GM06990 (cell line): ENCODE measurements around the gene INO80C.
A peak's percentile ranks its signal among the peaks of the same experiment; 100 is the strongest.

Experiments used
- DNase-seq: peaks from one replicate; pipeline ENCODE4 v3.0.0-alpha.2; 2011; ENCODE audit not compliant: insufficient read length; ENCODE audit errors: extremely low read depth
- H3K27me3 ChIP-seq: replicated peaks from 2 replicates; pipeline ENCODE4 v1.6.0; 2011; ENCODE audit warnings: low read length; ENCODE audit not compliant: control insufficient read depth, insufficient read depth
- H3K36me3 ChIP-seq: 2 replicates; pipeline ENCODE4 v1.5.1; 2011; ENCODE audit warnings: low read length; ENCODE audit not compliant: control insufficient read depth, insufficient read depth
- H3K4me3 ChIP-seq: replicated peaks from 2 replicates; pipeline ENCODE4 v1.5.1; 2011; ENCODE audit warnings: low read depth, mild to moderate bottlenecking, control low read depth, low read length
- TF ChIP-seq, protein P1 (sequence below): IDR thresholded peaks from 2 replicates; pipeline ENCODE4 v1.5.1; 2011; ENCODE audit warnings: low read length, control low read depth, mild to moderate bottlenecking, inconsistent platforms; ENCODE audit not compliant: insufficient read depth, poor library complexity, severe bottlenecking

Gene INO80C

DNA sequence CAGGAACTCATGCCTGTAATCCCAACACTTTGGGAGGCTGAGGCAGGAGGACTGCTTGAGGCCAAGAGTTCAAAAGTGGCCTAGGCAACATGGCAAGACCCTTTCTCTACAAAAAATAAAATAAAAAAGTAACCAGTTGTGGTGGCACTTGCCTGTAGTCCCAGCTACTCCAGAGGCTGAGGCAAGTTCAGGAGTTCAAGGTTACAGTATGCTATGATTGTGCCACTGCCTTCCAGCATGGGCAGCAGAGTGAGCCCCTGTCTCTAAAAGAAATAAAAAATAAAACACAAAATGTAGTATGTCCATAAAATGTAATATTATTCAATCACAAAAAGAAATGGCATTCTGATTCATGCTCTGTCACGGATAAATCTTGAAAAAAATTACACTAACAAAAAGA, 11.9 kb downstream of the INO80C start:
- Histone ChIP-seq H3K4me3 (no peak overlapping the region), H3K27me3 (no peaks in the 10 kb centered on the region), H3K36me3 (no peaks in the 10 kb centered on the region)
- TF ChIP-seq, protein P1, sequence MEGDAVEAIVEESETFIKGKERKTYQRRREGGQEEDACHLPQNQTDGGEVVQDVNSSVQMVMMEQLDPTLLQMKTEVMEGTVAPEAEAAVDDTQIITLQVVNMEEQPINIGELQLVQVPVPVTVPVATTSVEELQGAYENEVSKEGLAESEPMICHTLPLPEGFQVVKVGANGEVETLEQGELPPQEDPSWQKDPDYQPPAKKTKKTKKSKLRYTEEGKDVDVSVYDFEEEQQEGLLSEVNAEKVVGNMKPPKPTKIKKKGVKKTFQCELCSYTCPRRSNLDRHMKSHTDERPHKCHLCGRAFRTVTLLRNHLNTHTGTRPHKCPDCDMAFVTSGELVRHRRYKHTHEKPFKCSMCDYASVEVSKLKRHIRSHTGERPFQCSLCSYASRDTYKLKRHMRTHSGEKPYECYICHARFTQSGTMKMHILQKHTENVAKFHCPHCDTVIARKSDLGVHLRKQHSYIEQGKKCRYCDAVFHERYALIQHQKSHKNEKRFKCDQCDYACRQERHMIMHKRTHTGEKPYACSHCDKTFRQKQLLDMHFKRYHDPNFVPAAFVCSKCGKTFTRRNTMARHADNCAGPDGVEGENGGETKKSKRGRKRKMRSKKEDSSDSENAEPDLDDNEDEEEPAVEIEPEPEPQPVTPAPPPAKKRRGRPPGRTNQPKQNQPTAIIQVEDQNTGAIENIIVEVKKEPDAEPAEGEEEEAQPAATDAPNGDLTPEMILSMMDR: no peak
- no peak for DNase-seq

DNA sequence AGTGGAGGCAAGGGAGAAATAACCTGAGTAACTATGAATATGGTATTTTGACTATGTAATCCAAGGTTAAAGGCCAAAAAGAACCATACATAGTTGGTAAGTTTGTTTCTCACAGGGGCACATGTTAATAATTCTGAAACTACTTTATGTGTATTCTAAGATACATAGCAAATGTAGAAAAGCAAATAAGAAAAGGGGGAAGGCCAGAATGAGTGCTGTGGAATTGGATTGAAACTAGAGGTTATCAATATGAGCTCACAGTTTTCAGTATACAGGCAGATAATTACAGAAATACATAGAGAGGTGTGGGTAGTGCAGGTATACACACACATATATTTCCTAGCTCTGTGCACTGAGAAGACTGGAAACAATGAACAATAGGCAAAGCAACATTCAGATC, 13.7 kb downstream of the INO80C start:
- TF ChIP-seq, protein P1: no peak
- Histone ChIP-seq H3K27me3 (no peaks in the 10 kb centered on the region), H3K4me3 (no peak overlapping the region), H3K36me3 (no peaks in the 10 kb centered on the region)
- peak; percentile 29 for DNase-seq

DNA sequence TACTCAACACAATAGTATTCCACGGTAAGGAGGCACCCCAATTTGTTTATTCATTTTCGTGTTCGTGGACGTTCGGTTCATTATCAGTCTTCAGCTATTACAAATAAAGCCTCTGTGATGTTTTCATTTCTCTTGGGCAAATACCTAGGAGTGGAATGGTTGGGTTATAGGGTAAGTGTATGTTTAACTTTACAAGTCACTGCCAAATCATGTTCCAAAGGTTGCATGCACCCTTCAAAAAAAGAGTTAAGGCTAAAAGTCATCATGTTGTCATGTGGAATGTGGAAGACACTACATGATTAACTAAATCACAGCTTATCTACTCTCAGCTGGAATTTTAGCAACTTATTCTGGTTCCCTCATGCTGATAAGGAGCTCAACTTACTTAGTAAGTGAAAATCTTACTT, 15.8 kb downstream of the INO80C start:
- Histone ChIP-seq H3K36me3 (no peaks in the 10 kb centered on the region), H3K4me3 (no peak overlapping the region), H3K27me3 (no peaks in the 10 kb centered on the region)
- DNase-seq: no peak
- TF ChIP-seq, protein P1: no peak

DNA sequence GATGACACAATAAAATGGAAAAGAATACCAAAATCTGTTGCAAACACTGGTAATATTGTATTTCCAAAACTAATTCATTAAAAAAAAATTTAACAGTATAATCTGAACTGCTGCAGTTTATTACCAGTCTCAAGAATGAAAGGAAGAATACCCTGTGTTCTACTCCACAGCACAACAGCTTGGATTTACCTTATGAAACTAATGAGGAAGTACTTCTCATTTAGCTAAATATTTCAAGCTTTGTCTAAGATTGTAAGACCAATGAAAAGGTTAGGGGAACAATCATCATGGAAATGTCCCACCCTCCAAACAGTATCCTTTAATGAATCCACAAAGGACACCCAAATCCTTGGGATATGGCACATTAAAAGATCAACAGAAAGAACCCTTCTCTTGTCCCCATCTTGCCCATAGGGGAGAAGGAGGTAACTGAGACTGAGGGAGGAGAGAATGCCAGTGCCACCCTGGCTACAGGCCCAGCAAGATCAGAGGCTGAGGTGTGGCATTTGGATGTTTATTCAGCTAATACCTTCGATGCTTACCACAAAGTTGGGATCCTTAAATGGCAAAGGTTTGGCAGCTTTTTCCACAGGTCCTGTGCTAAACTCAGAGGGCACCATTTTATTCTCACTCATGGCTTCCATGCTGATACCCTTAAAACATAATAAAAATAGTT, 17.7 kb downstream of the INO80C start:
- Histone ChIP-seq H3K36me3 (no peaks in the 10 kb centered on the region), H3K4me3 (no peak overlapping the region), H3K27me3 (no peaks in the 10 kb centered on the region)
- TF ChIP-seq, protein P1: no peak
- no peak for DNase-seq

DNA sequence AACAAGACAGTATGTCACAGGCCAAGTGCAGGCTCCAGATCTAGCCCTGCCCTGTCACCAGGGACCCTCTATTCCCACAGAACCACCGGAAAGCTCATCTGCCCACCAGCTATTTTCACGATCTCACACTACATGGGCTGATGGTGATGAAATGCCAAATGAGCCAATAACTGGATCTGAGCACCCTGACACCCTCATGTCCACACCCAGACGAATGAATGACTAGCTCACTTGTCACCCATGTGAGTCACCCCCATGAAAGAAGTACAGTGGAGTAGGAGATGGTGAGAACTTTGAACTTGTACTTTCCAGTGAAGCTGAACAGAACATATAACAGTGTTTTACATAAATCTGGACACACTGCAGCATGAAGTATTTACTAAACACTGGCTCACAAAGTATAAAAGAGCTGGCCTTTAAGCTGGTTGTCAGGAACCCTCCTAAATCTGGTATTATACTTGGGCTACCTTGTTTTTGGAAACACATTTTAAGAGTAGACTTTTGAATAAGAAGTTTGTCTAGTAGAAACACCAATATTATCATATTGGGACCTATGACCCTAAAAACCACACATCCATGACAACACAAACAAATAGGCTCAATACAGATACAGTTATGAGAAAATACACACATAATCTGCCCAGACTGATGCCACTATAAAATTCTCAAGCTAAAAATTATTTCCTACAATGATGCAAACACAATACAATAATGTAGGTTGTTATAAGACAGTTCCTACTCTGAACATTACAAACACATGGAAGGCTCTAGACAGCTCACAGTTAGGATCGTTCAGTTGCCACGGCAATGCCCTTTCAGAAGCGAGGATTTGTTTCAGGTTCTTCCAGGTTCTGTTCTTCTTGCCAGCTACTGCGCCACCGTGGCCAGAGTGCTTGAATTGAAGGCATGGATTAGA, 19.0 kb downstream of the INO80C start:
- no peak for DNase-seq
- Histone ChIP-seq H3K36me3 (no peaks in the 10 kb centered on the region), H3K27me3 (no peaks in the 10 kb centered on the region), H3K4me3 (no peak overlapping the region)
- TF ChIP-seq, protein P1: no peak
